NCI-H2196 (cell line): Measurements from ENCODE around the gene F8.

Experiments used
- DNase-seq: peaks from one replicate; lab custom pipeline; 2025; ENCODE audit not compliant: unreplicated experiment; lab: John Stamatoyannopoulos, UW

Gene F8

GRCh38 chrX:155022585-155022984, at the start of gene F8:
TSS of gene F8 (minus strand) at chrX:155022723. CDS start at chrX:155022552, 171 bp downstream.
- no peak for DNase-seq

- DNase-seq, result no peak
Observed at GRCh38 chrX:155071694-155072280, 49.3 kb upstream of the F8 start.

GRCh38 chrX:155070975-155071693, 48.6 kb upstream of the F8 start, which contains the start of the genes BRCC3, CMC4 and MTCP1:
TSS of gene BRCC3 (plus strand) at chrX:155071508. CDS start at chrX:155071528, 20 bp downstream.
TSS of gene CMC4 (minus strand) at chrX:155071136. CDS start at chrX:155064023, 7,113 bp downstream.
TSS of gene MTCP1 (minus strand) at chrX:155071136. CDS start at chrX:155066010, 5,126 bp downstream.
- peak; percentile 86 for DNase-seq

- no peak for DNase-seq
Observed at GRCh38 chrX:155070663-155070974, 48.1 kb upstream of the F8 start.

- no peak for DNase-seq
Observed at GRCh38 chrX:155070038-155070437, 47.5 kb upstream of the F8 start.

GRCh38 chrX:155069414-155069813, 46.9 kb upstream of the F8 start:
- no peak for DNase-seq

GRCh38 chrX:155068165-155068564, 45.6 kb upstream of the F8 start:
- no peak for DNase-seq

- DNase-seq, result no peak
Observed at GRCh38 chrX:155065035-155065734, 42.7 kb upstream of the F8 start.

GRCh38 chrX:155061760-155062159, 39.2 kb upstream of the F8 start:
- DNase-seq, result no peak

- DNase-seq, result peak; percentile 41
Observed at GRCh38 chrX:155056877-155057792, 34.6 kb upstream of the F8 start.

- DNase-seq, result no peak
Observed at GRCh38 chrX:155056471-155056870, 33.9 kb upstream of the F8 start.

GRCh38 chrX:155055494-155055893, 33.0 kb upstream of the F8 start:
- no peak for DNase-seq

- no peak for DNase-seq
Observed at GRCh38 chrX:155054255-155054654, 31.7 kb upstream of the F8 start.

GRCh38 chrX:155053656-155054055, 31.1 kb upstream of the F8 start:
- no peak for DNase-seq

- no peak for DNase-seq
Observed at GRCh38 chrX:155052738-155053498, 30.4 kb upstream of the F8 start.

- no peak for DNase-seq
Observed at GRCh38 chrX:155048977-155049619, 26.6 kb upstream of the F8 start.

- DNase-seq, result no peak
Observed at GRCh38 chrX:155046811-155047528, 24.4 kb upstream of the F8 start.

- no peak for DNase-seq
Observed at GRCh38 chrX:155046129-155046810, 23.7 kb upstream of the F8 start.

GRCh38 chrX:155035688-155036087, 13.2 kb upstream of the F8 start:
- no peak for DNase-seq
